K562 (cell line): ENCODE data around the gene ZNF860. TPM values are rescaled to one million over a fixed set of nuclear protein-coding genes. Genes with fewer than 3 reads are reported as not detected.

Experiments used
- ATAC-seq: fragments of 200-7000 bp; cut with Tn5 transposase; 3 replicates; pipeline ENCODE4 v1.9.1; 2020; ENCODE audit warnings: moderate library complexity
- BruUV-seq: library from RNA; stranded (reverse); fragments of 400-500 nt; replicated peaks from 2 replicates; lab custom pipeline; 2021; lab: Mats Ljungman, UMichigan
- CTCF ChIA-PET: fragments of 300-600 bp; formaldehyde crosslinking; extraction: SDS; loops from one replicate; lab custom pipeline; 2021; ENCODE audit warnings: low intra/inter-chr PET ratio; lab: Yijun Ruan, JAX
- POLR2A ChIA-PET: fragments of 300-600, 350-650 bp; sonication (Branson Sonifier 250); formaldehyde crosslinking; extraction: SDS; loops from one replicate; lab custom pipeline; 2021; ENCODE audit warnings: antibody characterized with exemption, inconsistent platforms; lab: Yijun Ruan, JAX
- DNase-seq, 4 experiments: peaks; one replicate each; pipeline versions ENCODE4 v3.0.0 to v3.0.0-alpha.2; 2011 to 2018; ENCODE audit warnings: low spot score in 3 of 4, mixed read lengths in 3 of 4; ENCODE audit errors: extremely low read depth in 1 of 4
- FAIRE-seq: peaks from 2 replicates; lab custom pipeline; 2011; peaks lifted over from hg19 to GRCh38; lab: Jason Lieb, UNC
- H2AFZ ChIP-seq: 2 replicates; pipeline ENCODE4 v1.6.0; 2011; ENCODE audit warnings: low read depth, low read length, control low read depth, inconsistent platforms
- H3K27ac ChIP-seq: fragments of 200-600 bp; 3 replicates; pipeline ENCODE4 v1.8.0; 2011; ENCODE audit warnings: low read depth, mild to moderate bottlenecking, control low read depth, inconsistent platforms, low read length, moderate library complexity, mixed read lengths; ENCODE audit errors: extremely low read depth
- H3K27me3 ChIP-seq, 2 experiments: fragments of 300-600 bp in 1 of 2; 2 replicates in 1 of 2; 3 replicates in 1 of 2; pipeline versions ENCODE4 v1.6.0 to v1.8.0; 2011; ENCODE audit warnings: inconsistent platforms in 2 of 2, low read length in 2 of 2, mild to moderate bottlenecking in 1 of 2, mixed read lengths in 1 of 2, moderate library complexity in 1 of 2; ENCODE audit not compliant: control insufficient read depth in 2 of 2, insufficient read depth in 2 of 2
- H3K36me3 ChIP-seq: fragments of 300-600 bp; 3 replicates; pipeline ENCODE4 v1.8.0; 2011; ENCODE audit warnings: mild to moderate bottlenecking, low read length, inconsistent platforms; ENCODE audit not compliant: control insufficient read depth, insufficient read depth
- H3K4me1 ChIP-seq, 2 experiments: fragments of 200-600 bp in 1 of 2; replicated peaks in 1 of 2; 2 replicates in 1 of 2; 3 replicates in 1 of 2; pipeline versions ENCODE4 v1.5.1 to v1.8.0; 2011; ENCODE audit warnings: inconsistent platforms in 2 of 2, low read length in 2 of 2, mild to moderate bottlenecking in 1 of 2, mixed read lengths in 1 of 2, moderate library complexity in 1 of 2; ENCODE audit not compliant: control insufficient read depth in 2 of 2, insufficient read depth in 2 of 2
- H3K4me2 ChIP-seq: 2 replicates; pipeline ENCODE4 v1.6.1; 2011; ENCODE audit warnings: low read length, control low read depth, inconsistent platforms, mixed read lengths; ENCODE audit not compliant: insufficient read depth
- H3K4me3 ChIP-seq: fragments of 200-600 bp; sonication (generic), shearing (Covaris generic); 2 replicates; pipeline ENCODE4 v1.5.1; 2016; ENCODE audit warnings: control low read depth, inconsistent platforms
- H3K79me2 ChIP-seq: fragments of 200-600 bp; 3 replicates; pipeline ENCODE4 v1.8.0; 2011; ENCODE audit warnings: low read length, inconsistent platforms; ENCODE audit not compliant: control insufficient read depth, insufficient read depth
- H3K9ac ChIP-seq, 2 experiments: 2 replicates each; pipeline versions ENCODE4 v1.6.0 to v1.6.1; 2011; ENCODE audit warnings: low read depth in 2 of 2, low read length in 2 of 2, control low read depth in 1 of 2, inconsistent platforms in 1 of 2, mild to moderate bottlenecking in 1 of 2, mixed read lengths in 1 of 2; ENCODE audit not compliant: insufficient read depth in 1 of 2
- H3K9me1 ChIP-seq: one replicate; pipeline ENCODE4 v1.6.0; 2011; ENCODE audit warnings: inconsistent platforms, mild to moderate bottlenecking, low read length, moderate library complexity; ENCODE audit not compliant: control insufficient read depth, insufficient read depth
- H3K9me3 ChIP-seq: replicated peaks from 2 replicates; pipeline ENCODE4 v1.5.1; 2011; ENCODE audit warnings: low read depth, low read length, inconsistent platforms; ENCODE audit not compliant: control insufficient read depth, insufficient read depth
- H4K20me1 ChIP-seq: replicated peaks from 2 replicates; pipeline ENCODE4 v1.6.1; 2011; ENCODE audit warnings: low read length, inconsistent platforms, mixed read lengths; ENCODE audit not compliant: control insufficient read depth, insufficient read depth
- CREB3L1 ChIP-seq: fragments of 450-650 bp; IDR thresholded peaks from 2 replicates; pipeline ENCODE4 v1.6.1; 2014; ENCODE audit warnings: low read depth, mild to moderate bottlenecking, moderate library complexity, borderline replicate concordance
- CREBBP ChIP-seq: IDR thresholded peaks from one replicate; pipeline ENCODE4 v1.6.1; 2012; ENCODE audit warnings: low read depth, mild to moderate bottlenecking, control low read depth, inconsistent platforms, low read length
- POU5F1 ChIP-seq: fragments of 150-350 bp; IDR thresholded peaks from 2 replicates; pipeline ENCODE4 v1.6.1; 2014; ENCODE audit warnings: borderline replicate concordance, low read length, low read depth, mild to moderate bottlenecking; ENCODE audit not compliant: partially characterized antibody
- SMAD2 ChIP-seq: fragments of 150-350 bp; IDR thresholded peaks from 2 replicates; pipeline ENCODE4 v1.6.1; 2014; ENCODE audit warnings: low read depth, mild to moderate bottlenecking, low read length
- TCF3 ChIP-seq: sonication (generic); formaldehyde crosslinking; IDR thresholded peaks from 2 replicates; pipeline ENCODE4 v1.4.0; 2020; ENCODE audit warnings: mild to moderate bottlenecking, missing genetic modification reagents
- ZNF133 ChIP-seq: fragments of 250-450 bp; sonication (Bioruptor Pico); IDR thresholded peaks from 2 replicates; pipeline ENCODE4 v1.4.0; 2020; ENCODE audit warnings: mild to moderate bottlenecking
- WGBS: fragments of 100-300 bp; shearing (Covaris generic); methylation state at CpG from one replicate; pipeline ENCODE4 v1.1.6; 2016; ENCODE audit warnings: low coverage, mixed read lengths; ENCODE audit not compliant: insufficient coverage; ENCODE audit errors: missing lambda C conversion rate; 5-methylcytosine and 5-hydroxymethylcytosine counted together
- in situ Hi-C: fragments of 300-500 bp; cut with MboI; formaldehyde crosslinking; loops from 4 replicates; pipeline ENCODE4 v1.15.0; 2018; ENCODE audit warnings: inconsistent platforms, mixed read lengths
- intact Hi-C: fragments of 100-400 bp; cut with micrococcal nuclease; formaldehyde crosslinking; loops from 2 replicates; pipeline ENCODE4 v1.14.2; 2022
- polyA plus RNA-seq, 8 experiments: library from polyadenylated mRNA; depleted of rRNA in 4 of 8; stranded (reverse) in 5 of 8; unstranded in 3 of 8; fragments of >200 nt; fragmentation: Nextera tagmentation in 2 of 8; fragmentation: Illumina TruSeq in 1 of 8; extraction: Ambion mirVana in 2 of 8; extraction: Trizol in 1 of 8; gene quantifications; 2 replicates each; pipeline versions ENCODE4 v1.2.1 to v1.2.3, GENCODE V29; 2011 to 2014; ENCODE audit warnings: inconsistent platforms in 1 of 8, missing spikeins in 1 of 8
- total RNA-seq, 7 experiments: library from RNA; depleted of rRNA in 6 of 7; stranded (reverse); fragments of >200 nt in 6 of 7; fragmentation: Illumina TruSeq in 2 of 7; extraction: Trizol in 2 of 7; gene quantifications; 2 replicates each; pipeline versions ENCODE4 v1.2.1 to v1.2.3, GENCODE V29; 2011 to 2021; ENCODE audit warnings: low replicate concordance in 1 of 7

ZNF860 gene
- total and polyA plus RNA-seq, 9 of the 15 experiments (the other 6 are each of a cell fraction or from before 2014, with no cell fraction given): not detected

DNA sequence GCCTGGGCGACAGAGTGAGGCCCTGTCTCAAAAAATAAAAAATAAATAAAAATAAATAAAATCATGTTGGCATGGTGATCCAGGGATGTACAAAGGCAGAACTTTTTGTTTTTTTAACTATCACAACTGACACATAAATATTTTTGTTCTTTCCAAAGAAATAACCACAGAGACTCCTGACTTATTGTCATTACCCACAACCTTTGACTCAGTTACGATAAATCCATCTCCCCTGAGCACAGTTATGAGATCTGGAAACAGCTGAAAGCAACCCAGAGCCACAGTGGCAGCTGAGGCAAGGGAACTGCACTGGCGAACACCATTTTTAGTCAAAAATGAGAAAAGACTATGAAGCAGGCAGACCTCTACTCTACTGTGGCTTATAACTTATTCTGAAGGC lies 24.4 kb upstream of the ZNF860 start:
- no peaks in the 10 kb centered on the region for H3K9me1 ChIP-seq
- no peak overlapping the region for H3K4me2 ChIP-seq
- H4K20me1 ChIP-seq: no peaks in the 10 kb centered on the region; the same call in 1 of the 2 replicates
- ChIA-PET CTCF (no interaction called here), POLR2A (no interaction called here)
- no peaks in the 10 kb centered on the region for H3K36me3 ChIP-seq
- no peaks in the 10 kb centered on the region for H3K4me1 ChIP-seq
- H3K79me2 ChIP-seq: no peaks in the 10 kb centered on the region
- ATAC-seq: no peak
- 2% methylated on average over 3 of the region's 3 CpGs for WGBS
- no peak for FAIRE-seq
- H3K27me3 ChIP-seq: peaks cover 3 to 5% of the 10 kb centered on the region in 2 experiments; a peak in 1 of 5 replicates
- no peak overlapping the region for H2AFZ ChIP-seq
- no peak overlapping the region for H3K9ac ChIP-seq
- in situ Hi-C loops (no loop called here), intact Hi-C loops (no loop called here)
- DNase-seq: no peak
- H3K9me3 ChIP-seq: no peaks in the 10 kb centered on the region
- TF ChIP-seq ZNF133 (CRISPR knock-in tag) (no peak), TCF3 (CRISPR knock-in tag) (no peak), CREB3L1 (no peak), POU5F1 (no peak), SMAD2 (no peak), CREBBP (no peak)
- BruUV-seq: no TSS peak
- H3K4me3 ChIP-seq: no peak overlapping the region
- H3K27ac ChIP-seq: no peak overlapping the region
